IPS-NIHi7 (cell line): ENCODE measurements around the gene EBLN1.
A peak's percentile ranks its signal among the peaks of the same experiment; 100 is the strongest.
"Not testable (repeated sequence)": the region's sequence is repeated elsewhere in the genome, so short reads cannot be mapped to it uniquely, and the experiment has no call there.

Experiments
- DNase-seq: peaks from one replicate; pipeline ENCODE4 v3.0.0; 2012; ENCODE audit warnings: mixed read lengths; ENCODE audit errors: extremely low spot score

Gene EBLN1

GRCh38 chr10:22228167-22228938, 10.5 kb upstream of the EBLN1 start:
- DNase-seq = no peak

- DNase-seq = no peak
These were observed 8.8 kb upstream of the EBLN1 start for GRCh38 chr10:22226599-22226998.

- no peak for DNase-seq
These were observed 4.7 kb upstream of the EBLN1 start for GRCh38 chr10:22222236-22223190.

GRCh38 chr10:22219308-22219707, 1.5 kb upstream of the EBLN1 start:
- DNase-seq = no peak

GRCh38 chr10:22218448-22218847, 633 bp upstream of the EBLN1 start:
- DNase-seq = peak; percentile 55

- not testable (repeated sequence) for DNase-seq
These were observed 731 bp downstream of the EBLN1 start for GRCh38 chr10:22217084-22217483.

GRCh38 chr10:22210267-22210666, 7.5 kb downstream of the EBLN1 start:
- no peak for DNase-seq

- no peak for DNase-seq
These were observed 23.9 kb downstream of the EBLN1 start for GRCh38 chr10:22193945-22194344.

GRCh38 chr10:22185586-22185985, 32.2 kb downstream of the EBLN1 start:
- no peak for DNase-seq

GRCh38 chr10:22183771-22184461, 33.9 kb downstream of the EBLN1 start:
- no peak for DNase-seq

- DNase-seq = no peak
These were observed 37.1 kb downstream of the EBLN1 start for GRCh38 chr10:22180724-22181123.

- DNase-seq = no peak
These were observed 43.4 kb downstream of the EBLN1 start for GRCh38 chr10:22174442-22174841.

- no peak for DNase-seq
These were observed 46.7 kb downstream of the EBLN1 start for GRCh38 chr10:22171131-22171530.

- DNase-seq = no peak
These were observed 47.2 kb downstream of the EBLN1 start for GRCh38 chr10:22170582-22170981.

GRCh38 chr10:22159979-22160378, 57.8 kb downstream of the EBLN1 start:
- no peak for DNase-seq

- DNase-seq = no peak
These were observed 58.6 kb downstream of the EBLN1 start for GRCh38 chr10:22159180-22159579.
